ENCODE measurements around the gene PTPN5.

DNA sequence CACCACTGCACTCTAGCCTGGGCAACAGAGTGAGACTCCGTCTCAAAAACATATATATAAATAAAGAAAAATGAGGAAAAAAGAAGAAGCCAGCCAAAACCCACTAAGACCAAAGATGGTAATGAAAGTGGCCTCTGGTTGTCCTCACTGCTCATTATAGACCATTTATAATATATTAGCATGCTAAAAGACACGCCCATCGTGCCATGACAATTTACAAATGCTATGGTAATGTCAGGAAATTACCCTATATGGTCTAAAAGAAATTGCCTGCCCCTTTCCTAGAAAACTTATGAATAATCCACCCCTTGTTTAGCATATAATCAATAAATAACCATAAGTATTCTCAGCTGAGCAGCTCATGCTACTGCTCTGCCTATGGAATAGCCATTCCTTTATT, 109.1 kb downstream of the PTPN5 start:
- no peak for TF ChIP-seq CTCF (IDR thresholded peaks at IDR 0.05)
- TF ChIP-seq ZFX (IDR thresholded peaks at IDR 0.05; ENCODE audit: borderline replicate concordance), result no peak
